GM12875 (cell line): Measurements from ENCODE around the gene ANKMY1.

Source experiments
- H3K4me3 ChIP-seq: one replicate; pipeline ENCODE4 v1.5.1; 2011; ENCODE audit warnings: low read depth, low read length, control low read depth
- CTCF ChIP-seq: IDR thresholded peaks from 2 replicates; pipeline ENCODE4 v1.5.1; 2011; ENCODE audit warnings: low read depth, mild to moderate bottlenecking, control low read depth, inconsistent platforms, low read length, moderate library complexity, borderline replicate concordance; ENCODE audit not compliant: insufficient read depth

Gene ANKMY1

GRCh38 chr2:240597419-240598181, 39.8 kb upstream of the ANKMY1 start:
- TF ChIP-seq CTCF: no peak
- no peak overlapping the region for H3K4me3 ChIP-seq

GRCh38 chr2:240597054-240597418, 39.2 kb upstream of the ANKMY1 start:
- no peak overlapping the region for H3K4me3 ChIP-seq
- TF ChIP-seq CTCF: no peak

- H3K4me3 ChIP-seq: no peak overlapping the region
- TF ChIP-seq CTCF: no peak
Observed at GRCh38 chr2:240596491-240596931, 38.7 kb upstream of the ANKMY1 start.

GRCh38 chr2:240596080-240596460, 38.3 kb upstream of the ANKMY1 start:
- no peak overlapping the region for H3K4me3 ChIP-seq
- TF ChIP-seq CTCF: no peak

GRCh38 chr2:240595381-240596079, 37.7 kb upstream of the ANKMY1 start:
- no peak overlapping the region for H3K4me3 ChIP-seq
- peak; percentile 58 for TF ChIP-seq CTCF

- no peak for TF ChIP-seq CTCF
- H3K4me3 ChIP-seq: no peak overlapping the region
Observed at GRCh38 chr2:240594511-240595380, 37.0 kb upstream of the ANKMY1 start.
